ENCODE results near the gene SNED1.

DNA sequence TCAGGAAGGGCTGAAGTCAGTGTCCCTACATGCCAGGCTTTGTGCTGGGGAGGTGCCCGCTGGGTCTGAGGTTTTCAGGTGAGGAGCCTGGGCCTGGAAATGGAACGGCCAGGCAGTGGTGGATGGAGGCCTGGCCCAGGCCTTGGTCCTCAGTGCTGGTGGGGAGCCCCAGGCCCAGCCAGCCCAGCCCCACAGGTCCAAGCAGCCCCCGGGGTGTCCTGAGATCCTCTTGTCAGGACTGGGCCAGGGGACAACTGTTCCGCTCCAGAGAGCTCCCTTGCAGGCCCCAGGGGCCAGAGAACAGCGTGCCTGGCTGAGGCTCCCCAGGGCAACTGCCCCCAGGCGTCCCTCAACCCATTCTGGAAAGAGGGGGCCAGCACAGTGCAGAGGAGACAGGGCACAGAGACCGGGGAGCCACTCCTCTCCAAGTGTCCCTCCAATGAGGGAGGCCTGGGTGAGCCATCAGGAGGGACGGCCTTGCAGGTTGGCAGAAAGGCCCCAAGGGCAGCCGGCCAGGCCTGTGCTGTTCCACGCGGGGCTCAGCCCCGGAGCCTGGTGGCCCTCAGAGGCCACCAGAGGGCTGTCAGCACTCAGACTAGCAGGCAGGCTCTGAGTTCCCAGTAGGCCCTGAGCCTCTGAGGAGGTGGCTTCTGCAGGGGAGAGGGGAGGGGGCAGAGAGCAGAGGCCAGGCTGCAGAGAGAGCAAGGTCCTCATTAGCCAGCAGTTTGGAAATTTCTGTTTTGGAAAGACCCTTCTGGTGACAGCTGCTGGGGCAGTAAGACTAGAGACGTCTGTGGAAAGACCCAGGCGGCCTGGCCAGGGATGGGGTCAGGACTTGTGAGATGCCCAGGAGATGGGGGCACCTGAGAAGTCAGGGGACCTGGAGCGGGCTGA lies 29.4 kb upstream of the SNED1 start:
- no peak for TF ChIP-seq EZH2 (IDR thresholded peaks at IDR 0.05; ENCODE audit: borderline replicate concordance, low read length)
- TF ChIP-seq, protein P1, sequence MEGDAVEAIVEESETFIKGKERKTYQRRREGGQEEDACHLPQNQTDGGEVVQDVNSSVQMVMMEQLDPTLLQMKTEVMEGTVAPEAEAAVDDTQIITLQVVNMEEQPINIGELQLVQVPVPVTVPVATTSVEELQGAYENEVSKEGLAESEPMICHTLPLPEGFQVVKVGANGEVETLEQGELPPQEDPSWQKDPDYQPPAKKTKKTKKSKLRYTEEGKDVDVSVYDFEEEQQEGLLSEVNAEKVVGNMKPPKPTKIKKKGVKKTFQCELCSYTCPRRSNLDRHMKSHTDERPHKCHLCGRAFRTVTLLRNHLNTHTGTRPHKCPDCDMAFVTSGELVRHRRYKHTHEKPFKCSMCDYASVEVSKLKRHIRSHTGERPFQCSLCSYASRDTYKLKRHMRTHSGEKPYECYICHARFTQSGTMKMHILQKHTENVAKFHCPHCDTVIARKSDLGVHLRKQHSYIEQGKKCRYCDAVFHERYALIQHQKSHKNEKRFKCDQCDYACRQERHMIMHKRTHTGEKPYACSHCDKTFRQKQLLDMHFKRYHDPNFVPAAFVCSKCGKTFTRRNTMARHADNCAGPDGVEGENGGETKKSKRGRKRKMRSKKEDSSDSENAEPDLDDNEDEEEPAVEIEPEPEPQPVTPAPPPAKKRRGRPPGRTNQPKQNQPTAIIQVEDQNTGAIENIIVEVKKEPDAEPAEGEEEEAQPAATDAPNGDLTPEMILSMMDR (conservative IDR thresholded peaks at IDR 0.05 in 1 of 2, IDR thresholded peaks at IDR 0.05 in 1 of 2; ENCODE audit: extremely low read depth in 1 of 2, insufficient read depth in 1 of 2, low read depth in 1 of 2, low read length in 2 of 2) = no peak

Data from mammary epithelial cell (primary cell).